ENCODE data around the gene THSD7A.

Gene THSD7A

GRCh38 chr7:11589251-11589650 lies 242.7 kb downstream of the THSD7A start:
- Mint-ChIP-seq H3K36me3 (ENCODE audit: low read depth) (no peaks in the 10 kb centered on the region), H3K9me3 (peaks cover 4% of the 10 kb centered on the region), H3K27me3 (no peaks in the 10 kb centered on the region), H3K27ac (no peak overlapping the region), H3K4me3 (no peak overlapping the region), H3K4me1 (ENCODE audit: low read depth) (no peaks in the 10 kb centered on the region)

GRCh38 chr7:11587814-11588213 lies 244.2 kb downstream of the THSD7A start:
- no peak overlapping the region for H3K4me3 Mint-ChIP-seq
- peaks cover 4% of the 10 kb centered on the region for H3K9me3 Mint-ChIP-seq
- H3K4me1 Mint-ChIP-seq (ENCODE audit: low read depth): no peaks in the 10 kb centered on the region
- no peaks in the 10 kb centered on the region for H3K27me3 Mint-ChIP-seq
- H3K27ac Mint-ChIP-seq: no peak overlapping the region
- no peaks in the 10 kb centered on the region for H3K36me3 Mint-ChIP-seq (ENCODE audit: low read depth)

- Mint-ChIP-seq H3K4me1 (ENCODE audit: low read depth) (no peaks in the 10 kb centered on the region), H3K27ac (no peak overlapping the region), H3K27me3 (no peaks in the 10 kb centered on the region)
These were observed 244.9 kb downstream of the THSD7A start for GRCh38 chr7:11587048-11587447.

GRCh38 chr7:11584406-11585031 lies 247.5 kb downstream of the THSD7A start:
- Mint-ChIP-seq H3K9me3 (peaks cover 4% of the 10 kb centered on the region), H3K4me1 (ENCODE audit: low read depth) (no peaks in the 10 kb centered on the region), H3K4me3 (no peak overlapping the region), H3K27me3 (no peaks in the 10 kb centered on the region), H3K27ac (no peak overlapping the region), H3K36me3 (ENCODE audit: low read depth) (no peaks in the 10 kb centered on the region)

More at GRCh38 chr7:11587048-11587447, 244.9 kb downstream of the THSD7A start:
- Mint-ChIP-seq H3K9me3 (peaks cover 4% of the 10 kb centered on the region), H3K4me3 (no peak overlapping the region), H3K36me3 (ENCODE audit: low read depth) (no peaks in the 10 kb centered on the region)

- no peaks in the 10 kb centered on the region for H3K4me1 Mint-ChIP-seq (ENCODE audit: low read depth)
- H3K4me3 Mint-ChIP-seq: no peak overlapping the region
- H3K27me3 Mint-ChIP-seq: no peaks in the 10 kb centered on the region
- no peak overlapping the region for H3K27ac Mint-ChIP-seq
- H3K9me3 Mint-ChIP-seq: no peaks in the 10 kb centered on the region
- H3K36me3 Mint-ChIP-seq (ENCODE audit: low read depth): no peaks in the 10 kb centered on the region
These were observed 252.9 kb downstream of the THSD7A start for GRCh38 chr7:11579141-11579540.

- H3K4me1 Mint-ChIP-seq (ENCODE audit: low read depth): no peaks in the 10 kb centered on the region
- no peak overlapping the region for H3K27ac Mint-ChIP-seq
- H3K27me3 Mint-ChIP-seq: no peaks in the 10 kb centered on the region
- H3K4me3 Mint-ChIP-seq: no peak overlapping the region
- no peaks in the 10 kb centered on the region for H3K36me3 Mint-ChIP-seq (ENCODE audit: low read depth)
- no peaks in the 10 kb centered on the region for H3K9me3 Mint-ChIP-seq
These were observed 255.7 kb downstream of the THSD7A start for GRCh38 chr7:11576310-11576709.

GRCh38 chr7:11573128-11573750 lies 258.8 kb downstream of the THSD7A start:
- no peak overlapping the region for H3K4me3 Mint-ChIP-seq
- H3K4me1 Mint-ChIP-seq (ENCODE audit: low read depth): no peaks in the 10 kb centered on the region
- no peaks in the 10 kb centered on the region for H3K27me3 Mint-ChIP-seq
- H3K9me3 Mint-ChIP-seq: no peaks in the 10 kb centered on the region
- no peaks in the 10 kb centered on the region for H3K36me3 Mint-ChIP-seq (ENCODE audit: low read depth)
- H3K27ac Mint-ChIP-seq: no peak overlapping the region

GRCh38 chr7:11570922-11571550 lies 261.0 kb downstream of the THSD7A start:
- no peak overlapping the region for H3K27ac Mint-ChIP-seq
- no peaks in the 10 kb centered on the region for H3K4me1 Mint-ChIP-seq (ENCODE audit: low read depth)
- no peaks in the 10 kb centered on the region for H3K27me3 Mint-ChIP-seq
- H3K9me3 Mint-ChIP-seq: no peaks in the 10 kb centered on the region
- no peak overlapping the region for H3K4me3 Mint-ChIP-seq
- H3K36me3 Mint-ChIP-seq (ENCODE audit: low read depth): no peaks in the 10 kb centered on the region

GRCh38 chr7:11570205-11570604 lies 261.8 kb downstream of the THSD7A start:
- Mint-ChIP-seq H3K9me3 (no peaks in the 10 kb centered on the region), H3K4me1 (ENCODE audit: low read depth) (no peaks in the 10 kb centered on the region), H3K36me3 (ENCODE audit: low read depth) (no peaks in the 10 kb centered on the region), H3K27me3 (no peaks in the 10 kb centered on the region), H3K4me3 (no peak overlapping the region), H3K27ac (no peak overlapping the region)

- H3K27ac Mint-ChIP-seq: no peak overlapping the region
- no peaks in the 10 kb centered on the region for H3K36me3 Mint-ChIP-seq (ENCODE audit: low read depth)
- H3K27me3 Mint-ChIP-seq: no peaks in the 10 kb centered on the region
- H3K4me3 Mint-ChIP-seq: no peak overlapping the region
- H3K4me1 Mint-ChIP-seq (ENCODE audit: low read depth): no peaks in the 10 kb centered on the region
- no peaks in the 10 kb centered on the region for H3K9me3 Mint-ChIP-seq
These were observed 264.4 kb downstream of the THSD7A start for GRCh38 chr7:11567571-11567970.

GRCh38 chr7:11557627-11558026 lies 274.4 kb downstream of the THSD7A start:
- H3K4me1 Mint-ChIP-seq (ENCODE audit: low read depth): no peaks in the 10 kb centered on the region
- H3K4me3 Mint-ChIP-seq: no peak overlapping the region
- no peaks in the 10 kb centered on the region for H3K9me3 Mint-ChIP-seq
- H3K36me3 Mint-ChIP-seq (ENCODE audit: low read depth): no peaks in the 10 kb centered on the region
- no peak overlapping the region for H3K27ac Mint-ChIP-seq
- H3K27me3 Mint-ChIP-seq: no peaks in the 10 kb centered on the region

GRCh38 chr7:11552676-11553296 lies 279.2 kb downstream of the THSD7A start:
- no peaks in the 10 kb centered on the region for H3K4me1 Mint-ChIP-seq (ENCODE audit: low read depth)
- H3K4me3 Mint-ChIP-seq: no peak overlapping the region
- no peak overlapping the region for H3K27ac Mint-ChIP-seq
- no peaks in the 10 kb centered on the region for H3K36me3 Mint-ChIP-seq (ENCODE audit: low read depth)
- H3K27me3 Mint-ChIP-seq: no peaks in the 10 kb centered on the region
- H3K9me3 Mint-ChIP-seq: peaks cover 5% of the 10 kb centered on the region

GRCh38 chr7:11551470-11551869 lies 280.5 kb downstream of the THSD7A start:
- no peaks in the 10 kb centered on the region for H3K4me1 Mint-ChIP-seq (ENCODE audit: low read depth)

GRCh38 chr7:11548532-11548931 lies 283.5 kb downstream of the THSD7A start:
- H3K36me3 Mint-ChIP-seq (ENCODE audit: low read depth): no peaks in the 10 kb centered on the region
- H3K27me3 Mint-ChIP-seq: no peaks in the 10 kb centered on the region
- no peaks in the 10 kb centered on the region for H3K4me1 Mint-ChIP-seq (ENCODE audit: low read depth)
- H3K4me3 Mint-ChIP-seq: no peak overlapping the region
- no peak overlapping the region for H3K27ac Mint-ChIP-seq
- H3K9me3 Mint-ChIP-seq: peaks cover 5% of the 10 kb centered on the region

More at GRCh38 chr7:11551470-11551869, 280.5 kb downstream of the THSD7A start:
- no peak overlapping the region for H3K4me3 Mint-ChIP-seq
- H3K36me3 Mint-ChIP-seq (ENCODE audit: low read depth): no peaks in the 10 kb centered on the region
- no peak overlapping the region for H3K27ac Mint-ChIP-seq
- H3K27me3 Mint-ChIP-seq: no peaks in the 10 kb centered on the region
- peaks cover 5% of the 10 kb centered on the region for H3K9me3 Mint-ChIP-seq

GRCh38 chr7:11541330-11541729 lies 290.7 kb downstream of the THSD7A start:
- H3K27me3 Mint-ChIP-seq: no peaks in the 10 kb centered on the region
- H3K27ac Mint-ChIP-seq: no peak overlapping the region
- H3K4me3 Mint-ChIP-seq: no peak overlapping the region

More at GRCh38 chr7:11541330-11541729, 290.7 kb downstream of the THSD7A start:
- H3K36me3 Mint-ChIP-seq (ENCODE audit: low read depth): no peaks in the 10 kb centered on the region
- no peaks in the 10 kb centered on the region for H3K9me3 Mint-ChIP-seq
- H3K4me1 Mint-ChIP-seq (ENCODE audit: low read depth): no peaks in the 10 kb centered on the region

Data from stimulated activated naive CD8-positive, alpha-beta T cell treated with anti-CD3 and anti-CD28 coated beads, Interleukin-15, Interleukin-2, amounts not matched to agents 100 ng/mL and 50 ng/mL, for 24 hours (primary cell).